Memory B cell (primary cell): ENCODE measurements around the gene WDFY2.
A peak's percentile ranks its signal among the peaks of the same experiment; 100 is the strongest.

Experiments
- ATAC-seq: fragments of 150-1000 bp; cut with Tn5 transposase; 2 replicates; pipeline ENCODE4 v1.10.0; 2021; ENCODE audit warnings: low read depth, mild to moderate bottlenecking, moderate library complexity
- DNase-seq, 2 donors: peaks; one replicate each; pipeline ENCODE4 v3.0.0; 2022; ENCODE audit warnings: low spot score in 2 of 2
- H3K27ac Mint-ChIP-seq: one replicate; pipeline ENCODE4 v1.8.0; 2022; ENCODE audit warnings: mild to moderate bottlenecking, moderate library complexity, mixed read lengths
- H3K27me3 Mint-ChIP-seq: one replicate; pipeline ENCODE4 v1.8.0; 2022; ENCODE audit warnings: mixed read lengths
- H3K36me3 Mint-ChIP-seq: one replicate; pipeline ENCODE4 v1.8.0; 2022; ENCODE audit warnings: mild to moderate bottlenecking, mixed read lengths
- H3K4me1 Mint-ChIP-seq: one replicate; pipeline ENCODE4 v1.8.0; 2022; ENCODE audit warnings: mixed read lengths
- H3K4me3 Mint-ChIP-seq: one replicate; pipeline ENCODE4 v1.8.0; 2022; ENCODE audit warnings: mild to moderate bottlenecking, moderate library complexity, mixed read lengths
- H3K9me3 Mint-ChIP-seq: one replicate; pipeline ENCODE4 v1.8.0; 2022; ENCODE audit warnings: mixed read lengths

WDFY2 gene

GRCh38 chr13:51761643-51762350 lies 177.5 kb downstream of the WDFY2 start:
- Mint-ChIP-seq H3K9me3 (no peaks in the 10 kb centered on the region), H3K4me1 (peaks cover 22% of the 10 kb centered on the region), H3K27ac (peak overlapping the region; percentile 54), H3K4me3 (no peak overlapping the region), H3K36me3 (peaks cover 39% of the 10 kb centered on the region), H3K27me3 (no peaks in the 10 kb centered on the region)
- no peak for ATAC-seq
- no peak for DNase-seq

- H3K36me3 Mint-ChIP-seq, result peaks cover 33% of the 10 kb centered on the region
- no peak overlapping the region for H3K4me3 Mint-ChIP-seq
- peak overlapping the region; percentile 54 for H3K27ac Mint-ChIP-seq
- peaks cover 22% of the 10 kb centered on the region for H3K4me1 Mint-ChIP-seq
- H3K27me3 Mint-ChIP-seq, result no peaks in the 10 kb centered on the region
- no peak for DNase-seq
- ATAC-seq, result no peak
- no peaks in the 10 kb centered on the region for H3K9me3 Mint-ChIP-seq
These were observed 179.2 kb downstream of the WDFY2 start for GRCh38 chr13:51763486-51763885.

- DNase-seq, result peak in 1 of 2 donors; percentile 15
- Mint-ChIP-seq H3K27ac (peak overlapping the region; percentile 84), H3K9me3 (no peaks in the 10 kb centered on the region), H3K4me1 (peaks cover 22% of the 10 kb centered on the region), H3K27me3 (no peaks in the 10 kb centered on the region), H3K36me3 (peaks cover 29% of the 10 kb centered on the region), H3K4me3 (peak overlapping the region; percentile 57)
- peak; percentile 95 for ATAC-seq
These were observed 180.2 kb downstream of the WDFY2 start for GRCh38 chr13:51764184-51765141.

GRCh38 chr13:51765142-51765515 lies 180.9 kb downstream of the WDFY2 start:
- Mint-ChIP-seq H3K27me3 (no peaks in the 10 kb centered on the region), H3K36me3 (peaks cover 24% of the 10 kb centered on the region), H3K4me1 (peaks cover 22% of the 10 kb centered on the region), H3K4me3 (no peak overlapping the region), H3K9me3 (no peaks in the 10 kb centered on the region), H3K27ac (peak overlapping the region; percentile 84)
- no peak for ATAC-seq
- DNase-seq, result no peak

GRCh38 chr13:51767100-51767499 lies 182.8 kb downstream of the WDFY2 start:
- Mint-ChIP-seq H3K9me3 (no peaks in the 10 kb centered on the region), H3K4me1 (peaks cover 32% of the 10 kb centered on the region), H3K4me3 (no peak overlapping the region), H3K36me3 (peaks cover 14% of the 10 kb centered on the region), H3K27ac (no peak overlapping the region), H3K27me3 (no peaks in the 10 kb centered on the region)
- ATAC-seq (no peak), DNase-seq (no peak)

- Mint-ChIP-seq H3K4me1 (peaks cover 21% of the 10 kb centered on the region), H3K9me3 (no peaks in the 10 kb centered on the region), H3K36me3 (peaks cover 10% of the 10 kb centered on the region), H3K27me3 (no peaks in the 10 kb centered on the region), H3K4me3 (no peak overlapping the region), H3K27ac (peak overlapping the region; percentile 38)
- DNase-seq, result no peak
- no peak for ATAC-seq
These were observed 184.2 kb downstream of the WDFY2 start for GRCh38 chr13:51768378-51768921.

GRCh38 chr13:51768976-51769375 lies 184.7 kb downstream of the WDFY2 start:
- peaks cover 20% of the 10 kb centered on the region for H3K4me1 Mint-ChIP-seq
- no peaks in the 10 kb centered on the region for H3K27me3 Mint-ChIP-seq
- H3K4me3 Mint-ChIP-seq, result no peak overlapping the region
- DNase-seq (no peak), ATAC-seq (no peak)
- H3K9me3 Mint-ChIP-seq, result no peaks in the 10 kb centered on the region
- H3K36me3 Mint-ChIP-seq, result peaks cover 10% of the 10 kb centered on the region
- H3K27ac Mint-ChIP-seq, result no peak overlapping the region

GRCh38 chr13:51769455-51770127 lies 185.3 kb downstream of the WDFY2 start:
- no peak for ATAC-seq
- Mint-ChIP-seq H3K36me3 (peaks cover 10% of the 10 kb centered on the region), H3K27me3 (no peaks in the 10 kb centered on the region), H3K9me3 (no peaks in the 10 kb centered on the region), H3K4me1 (peaks cover 15% of the 10 kb centered on the region), H3K4me3 (no peak overlapping the region), H3K27ac (peak overlapping the region; percentile 13)
- DNase-seq, result no peak

GRCh38 chr13:51770160-51770559 lies 185.9 kb downstream of the WDFY2 start:
- H3K27me3 Mint-ChIP-seq, result no peaks in the 10 kb centered on the region
- H3K27ac Mint-ChIP-seq, result no peak overlapping the region
- H3K9me3 Mint-ChIP-seq, result no peaks in the 10 kb centered on the region

GRCh38 chr13:51770681-51771417 lies 186.6 kb downstream of the WDFY2 start:
- peak; percentile 96 for ATAC-seq
- Mint-ChIP-seq H3K27me3 (no peaks in the 10 kb centered on the region), H3K4me3 (peak overlapping the region; percentile 11), H3K36me3 (peaks cover 10% of the 10 kb centered on the region), H3K9me3 (no peaks in the 10 kb centered on the region), H3K27ac (no peak overlapping the region), H3K4me1 (peaks cover 11% of the 10 kb centered on the region)
- DNase-seq, result peak in 1 of 2 donors; percentile 19

More at GRCh38 chr13:51770160-51770559, 185.9 kb downstream of the WDFY2 start:
- Mint-ChIP-seq H3K4me1 (peaks cover 11% of the 10 kb centered on the region), H3K4me3 (no peak overlapping the region), H3K36me3 (peaks cover 10% of the 10 kb centered on the region)
- DNase-seq (no peak), ATAC-seq (no peak)

- Mint-ChIP-seq H3K9me3 (no peaks in the 10 kb centered on the region), H3K4me1 (peaks cover 11% of the 10 kb centered on the region), H3K27me3 (no peaks in the 10 kb centered on the region), H3K36me3 (peaks cover 5% of the 10 kb centered on the region), H3K4me3 (peak overlapping the region; percentile 11), H3K27ac (peak overlapping the region; percentile 3)
- ATAC-seq (no peak), DNase-seq (no peak)
These were observed 187.3 kb downstream of the WDFY2 start for GRCh38 chr13:51771418-51772104.

GRCh38 chr13:51772105-51772455 lies 187.8 kb downstream of the WDFY2 start:
- Mint-ChIP-seq H3K4me3 (no peak overlapping the region), H3K27ac (peak overlapping the region; percentile 3), H3K9me3 (no peaks in the 10 kb centered on the region), H3K36me3 (peaks cover 3% of the 10 kb centered on the region), H3K4me1 (peaks cover 11% of the 10 kb centered on the region), H3K27me3 (no peaks in the 10 kb centered on the region)
- no peak for DNase-seq
- ATAC-seq, result no peak

GRCh38 chr13:51772781-51773180 lies 188.5 kb downstream of the WDFY2 start:
- H3K27me3 Mint-ChIP-seq, result no peaks in the 10 kb centered on the region
- H3K36me3 Mint-ChIP-seq, result peaks cover 3% of the 10 kb centered on the region
- no peak overlapping the region for H3K27ac Mint-ChIP-seq
- DNase-seq (no peak), ATAC-seq (no peak)
- H3K4me3 Mint-ChIP-seq, result no peak overlapping the region
- peaks cover 11% of the 10 kb centered on the region for H3K4me1 Mint-ChIP-seq
- no peaks in the 10 kb centered on the region for H3K9me3 Mint-ChIP-seq
